ENCODE data around the gene KDM6A. TPM values are rescaled to one million over a fixed set of nuclear protein-coding genes. Genes with fewer than 3 reads are reported as not detected.

KDM6A gene
- total and polyA plus RNA-seq, 9 of the 15 experiments (the other 6 are each of a cell fraction or from before 2014, with no cell fraction given) = 8.4 to 34.3 (median 22.9) TPM

DNA sequence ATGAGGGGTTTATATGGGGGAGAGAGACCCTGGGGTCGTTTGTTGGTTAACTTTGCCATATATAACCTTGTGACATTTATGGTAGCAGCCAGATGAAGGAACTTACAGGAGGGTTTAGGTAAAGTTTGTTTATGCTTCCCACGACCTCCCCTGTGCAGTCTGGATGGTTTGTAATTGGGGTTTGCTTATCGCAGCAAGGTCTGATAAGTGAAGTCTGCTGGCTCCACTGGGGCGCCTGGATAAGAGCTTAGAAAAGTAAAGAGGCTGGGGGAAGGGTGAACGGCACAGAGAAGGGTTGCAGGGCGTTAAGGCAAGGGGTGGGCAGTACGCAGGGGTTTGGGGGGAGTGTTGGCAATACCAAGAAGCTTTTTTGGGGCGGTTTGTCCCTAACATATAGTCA lies 98.7 kb downstream of the KDM6A start (continued):
- TF ChIP-seq, protein P1, sequence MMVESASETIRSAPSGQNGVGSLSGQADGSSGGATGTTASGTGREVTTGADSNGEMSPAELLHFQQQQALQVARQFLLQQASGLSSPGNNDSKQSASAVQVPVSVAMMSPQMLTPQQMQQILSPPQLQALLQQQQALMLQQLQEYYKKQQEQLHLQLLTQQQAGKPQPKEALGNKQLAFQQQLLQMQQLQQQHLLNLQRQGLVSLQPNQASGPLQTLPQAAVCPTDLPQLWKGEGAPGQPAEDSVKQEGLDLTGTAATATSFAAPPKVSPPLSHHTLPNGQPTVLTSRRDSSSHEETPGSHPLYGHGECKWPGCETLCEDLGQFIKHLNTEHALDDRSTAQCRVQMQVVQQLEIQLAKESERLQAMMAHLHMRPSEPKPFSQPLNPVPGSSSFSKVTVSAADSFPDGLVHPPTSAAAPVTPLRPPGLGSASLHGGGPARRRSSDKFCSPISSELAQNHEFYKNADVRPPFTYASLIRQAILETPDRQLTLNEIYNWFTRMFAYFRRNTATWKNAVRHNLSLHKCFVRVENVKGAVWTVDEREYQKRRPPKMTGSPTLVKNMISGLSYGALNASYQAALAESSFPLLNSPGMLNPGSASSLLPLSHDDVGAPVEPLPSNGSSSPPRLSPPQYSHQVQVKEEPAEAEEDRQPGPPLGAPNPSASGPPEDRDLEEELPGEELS (CRISPR knock-in tag; IDR thresholded peaks at IDR 0.05; ENCODE audit: borderline replicate concordance) = no peak
- TF ChIP-seq RFX1 (IDR thresholded peaks at IDR 0.05) = no peak
- TF ChIP-seq KLF1 (tag; IDR thresholded peaks at IDR 0.05) = no peak
- TF ChIP-seq, protein P2, sequence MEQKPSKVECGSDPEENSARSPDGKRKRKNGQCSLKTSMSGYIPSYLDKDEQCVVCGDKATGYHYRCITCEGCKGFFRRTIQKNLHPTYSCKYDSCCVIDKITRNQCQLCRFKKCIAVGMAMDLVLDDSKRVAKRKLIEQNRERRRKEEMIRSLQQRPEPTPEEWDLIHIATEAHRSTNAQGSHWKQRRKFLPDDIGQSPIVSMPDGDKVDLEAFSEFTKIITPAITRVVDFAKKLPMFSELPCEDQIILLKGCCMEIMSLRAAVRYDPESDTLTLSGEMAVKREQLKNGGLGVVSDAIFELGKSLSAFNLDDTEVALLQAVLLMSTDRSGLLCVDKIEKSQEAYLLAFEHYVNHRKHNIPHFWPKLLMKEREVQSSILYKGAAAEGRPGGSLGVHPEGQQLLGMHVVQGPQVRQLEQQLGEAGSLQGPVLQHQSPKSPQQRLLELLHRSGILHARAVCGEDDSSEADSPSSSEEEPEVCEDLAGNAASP (IDR thresholded peaks at IDR 0.05) = no peak
- TF ChIP-seq BRF1 (IDR thresholded peaks at IDR 0.05; ENCODE audit: borderline replicate concordance, extremely low read depth, insufficient read length) = no peak
- TF ChIP-seq, protein P3, sequence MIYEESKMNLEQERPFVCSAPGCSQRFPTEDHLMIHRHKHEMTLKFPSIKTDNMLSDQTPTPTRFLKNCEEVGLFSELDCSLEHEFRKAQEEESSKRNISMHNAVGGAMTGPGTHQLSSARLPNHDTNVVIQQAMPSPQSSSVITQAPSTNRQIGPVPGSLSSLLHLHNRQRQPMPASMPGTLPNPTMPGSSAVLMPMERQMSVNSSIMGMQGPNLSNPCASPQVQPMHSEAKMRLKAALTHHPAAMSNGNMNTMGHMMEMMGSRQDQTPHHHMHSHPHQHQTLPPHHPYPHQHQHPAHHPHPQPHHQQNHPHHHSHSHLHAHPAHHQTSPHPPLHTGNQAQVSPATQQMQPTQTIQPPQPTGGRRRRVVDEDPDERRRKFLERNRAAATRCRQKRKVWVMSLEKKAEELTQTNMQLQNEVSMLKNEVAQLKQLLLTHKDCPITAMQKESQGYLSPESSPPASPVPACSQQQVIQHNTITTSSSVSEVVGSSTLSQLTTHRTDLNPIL (CRISPR knock-in tag; IDR thresholded peaks at IDR 0.05) = no peak
- no peak for TF ChIP-seq PHF20 (IDR thresholded peaks at IDR 0.05; ENCODE audit: partially characterized antibody)
- TF ChIP-seq FOXM1 (IDR thresholded peaks at IDR 0.05; ENCODE audit: low read depth) = 0 out of 2 replicates have a peak, but pooled peaks have one; percentile 32
- no peak for TF ChIP-seq FOXM1 (CRISPR knock-in tag; IDR thresholded peaks at IDR 0.05; ENCODE audit: low read depth)
- TF ChIP-seq SAP30 (IDR thresholded peaks at IDR 0.05; ENCODE audit: borderline replicate concordance, insufficient read depth, low read depth, low read length, poor library complexity, severe bottlenecking) = no peak
- no peak for TF ChIP-seq FOS (IDR thresholded peaks at IDR 0.05; ENCODE audit: extremely low read depth, insufficient read length)
- peak; percentile 70 for TF ChIP-seq TCF3 (CRISPR knock-in tag; IDR thresholded peaks at IDR 0.05)
- peak; percentile 80 for TF ChIP-seq CBFA2T2 (conservative IDR thresholded peaks at IDR 0.05)
- peak; percentile 90 for TF ChIP-seq CBFA2T3 (IDR thresholded peaks at IDR 0.05)
- no peak for TF ChIP-seq ELF4 (CRISPR knock-in tag; IDR thresholded peaks at IDR 0.05)
- TF ChIP-seq SREBF2 (CRISPR knock-in tag; IDR thresholded peaks at IDR 0.05) = no peak
- TF ChIP-seq HDAC1 (IDR thresholded peaks at IDR 0.05) = no peak
- TF ChIP-seq NCOR1 (IDR thresholded peaks at IDR 0.05) = peak; percentile 87
- no peak for TF ChIP-seq ETV1 (tag; conservative IDR thresholded peaks at IDR 0.05; ENCODE audit: low read depth)
- TF ChIP-seq, protein P4, sequence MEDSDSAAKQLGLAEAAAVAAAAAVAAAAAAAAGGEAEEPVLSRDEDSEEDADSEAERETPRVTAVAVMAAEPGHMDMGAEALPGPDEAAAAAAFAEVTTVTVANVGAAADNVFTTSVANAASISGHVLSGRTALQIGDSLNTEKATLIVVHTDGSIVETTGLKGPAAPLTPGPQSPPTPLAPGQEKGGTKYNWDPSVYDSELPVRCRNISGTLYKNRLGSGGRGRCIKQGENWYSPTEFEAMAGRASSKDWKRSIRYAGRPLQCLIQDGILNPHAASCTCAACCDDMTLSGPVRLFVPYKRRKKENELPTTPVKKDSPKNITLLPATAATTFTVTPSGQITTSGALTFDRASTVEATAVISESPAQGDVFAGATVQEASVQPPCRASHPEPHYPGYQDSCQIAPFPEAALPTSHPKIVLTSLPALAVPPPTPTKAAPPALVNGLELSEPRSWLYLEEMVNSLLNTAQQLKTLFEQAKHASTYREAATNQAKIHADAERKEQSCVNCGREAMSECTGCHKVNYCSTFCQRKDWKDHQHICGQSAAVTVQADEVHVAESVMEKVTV (CRISPR knock-in tag; IDR thresholded peaks at IDR 0.05) = no peak
- peak; percentile 65; the same call in 1 of the 2 replicates for TF ChIP-seq POLR2AphosphoS5 (IDR thresholded peaks at IDR 0.05; ENCODE audit: control insufficient read depth, insufficient read depth, low read depth, low read length)
- no peak for TF ChIP-seq SIN3A (IDR thresholded peaks at IDR 0.05; ENCODE audit: borderline replicate concordance in 2 of 2, control insufficient read depth in 1 of 2, low read depth in 2 of 2, low read length in 2 of 2)
